H9 (cell line): ENCODE measurements around the gene TMC1. TPM values are rescaled to one million over a fixed set of nuclear protein-coding genes. Genes with fewer than 3 reads are reported as not detected.

ENCODE experiments used
- DNase-seq: peaks from one replicate; pipeline ENCODE4 v3.0.0-alpha.2; 2017
- H2AFZ ChIP-seq: one replicate; pipeline ENCODE4 v1.6.1; 2013; ENCODE audit warnings: mild to moderate bottlenecking, low read length, control low read depth, moderate library complexity
- H2AK5ac ChIP-seq: 2 replicates; pipeline ENCODE4 v1.6.1; 2013; ENCODE audit warnings: low read length, control low read depth, mixed read lengths; ENCODE audit not compliant: insufficient read length
- H2BK120ac ChIP-seq: one replicate; pipeline ENCODE4 v1.6.1; 2013; ENCODE audit warnings: low read depth, mild to moderate bottlenecking, low read length, control low read depth, inconsistent platforms; ENCODE audit not compliant: poor library complexity, severe bottlenecking
- H2BK12ac ChIP-seq: 2 replicates; pipeline ENCODE4 v1.6.1; 2013; ENCODE audit warnings: low read length, control low read depth, mixed read lengths, low read depth; ENCODE audit not compliant: insufficient read length
- H2BK15ac ChIP-seq: 2 replicates; pipeline ENCODE4 v1.6.1; 2013; ENCODE audit warnings: low read depth, low read length, control low read depth
- H2BK20ac ChIP-seq: one replicate; pipeline ENCODE4 v1.6.1; 2013; ENCODE audit warnings: low read depth, mild to moderate bottlenecking, low read length, control low read depth, inconsistent platforms; ENCODE audit not compliant: poor library complexity, severe bottlenecking
- H2BK5ac ChIP-seq: 2 replicates; pipeline ENCODE4 v1.6.1; 2013; ENCODE audit warnings: low read length, control low read depth, mixed read lengths; ENCODE audit not compliant: insufficient read length
- H3K14ac ChIP-seq: 2 replicates; pipeline ENCODE4 v1.6.1; 2013; ENCODE audit warnings: low read length, control low read depth; ENCODE audit not compliant: insufficient read depth
- H3K18ac ChIP-seq: 2 replicates; pipeline ENCODE4 v1.6.1; 2013; ENCODE audit warnings: low read depth, mild to moderate bottlenecking, mixed read lengths, low read length, control low read depth; ENCODE audit not compliant: insufficient read length
- H3K23ac ChIP-seq: 2 replicates; pipeline ENCODE4 v1.6.1; 2013; ENCODE audit warnings: low read length, control low read depth, mixed read lengths, low read depth; ENCODE audit not compliant: insufficient read length
- H3K23me2 ChIP-seq: 2 replicates; pipeline ENCODE4 v1.6.1; 2013; ENCODE audit warnings: low read depth, mild to moderate bottlenecking, mixed read lengths, low read length, control low read depth; ENCODE audit not compliant: insufficient read length, poor library complexity, severe bottlenecking
- H3K27ac ChIP-seq: 2 replicates; pipeline ENCODE4 v1.5.1; 2013; ENCODE audit warnings: low read length, control low read depth, mixed read lengths, low read depth; ENCODE audit not compliant: insufficient read length
- H3K27me3 ChIP-seq: 2 replicates; pipeline ENCODE4 v1.6.1; 2013; ENCODE audit warnings: low read length, control low read depth, inconsistent platforms; ENCODE audit not compliant: insufficient read depth
- H3K4ac ChIP-seq: 2 replicates; pipeline ENCODE4 v1.6.1; 2013; ENCODE audit warnings: low read depth, mild to moderate bottlenecking, control low read depth, inconsistent platforms, low read length, moderate library complexity
- H3K4me1 ChIP-seq: 2 replicates; pipeline ENCODE4 v1.6.1; 2013; ENCODE audit warnings: low read length, control low read depth, inconsistent platforms; ENCODE audit not compliant: insufficient read depth
- H3K4me2 ChIP-seq: 2 replicates; pipeline ENCODE4 v1.6.1; 2013; ENCODE audit warnings: low read length, control low read depth, mixed read lengths; ENCODE audit not compliant: insufficient read length, insufficient read depth
- H3K56ac ChIP-seq: 2 replicates; pipeline ENCODE4 v1.6.1; 2013; ENCODE audit warnings: low read depth, mild to moderate bottlenecking, mixed read lengths, low read length, control low read depth; ENCODE audit not compliant: insufficient read length
- H3K79me1 ChIP-seq: 2 replicates; pipeline ENCODE4 v1.6.1; 2013; ENCODE audit warnings: low read depth, mild to moderate bottlenecking, moderate library complexity, low read length, control low read depth, inconsistent platforms; ENCODE audit not compliant: insufficient read depth, poor library complexity, severe bottlenecking
- H3K79me2 ChIP-seq: 2 replicates; pipeline ENCODE4 v1.6.1; 2013; ENCODE audit warnings: low read length, control low read depth, inconsistent platforms; ENCODE audit not compliant: insufficient read depth
- H3K9ac ChIP-seq: 2 replicates; pipeline ENCODE4 v1.6.1; 2013; ENCODE audit warnings: low read length, control low read depth, mixed read lengths; ENCODE audit not compliant: insufficient read length; ENCODE audit errors: extremely low read depth
- H3K9me3 ChIP-seq: one replicate; pipeline ENCODE4 v1.6.1; 2013; ENCODE audit warnings: low read depth, low read length, inconsistent platforms; ENCODE audit not compliant: control insufficient read depth
- H3T11ph ChIP-seq: one replicate; pipeline ENCODE4 v1.6.1; 2013; ENCODE audit warnings: mild to moderate bottlenecking, low read length, control low read depth, inconsistent platforms
- H4K20me1 ChIP-seq: one replicate; pipeline ENCODE4 v1.6.1; 2013; ENCODE audit not compliant: control insufficient read depth, insufficient read length, insufficient read depth
- H4K5ac ChIP-seq: 2 replicates; pipeline ENCODE4 v1.6.1; 2013; ENCODE audit warnings: low read depth, mild to moderate bottlenecking, mixed read lengths, low read length, control low read depth; ENCODE audit not compliant: insufficient read length
- H4K8ac ChIP-seq: replicated peaks from 2 replicates; pipeline ENCODE4 v1.6.1; 2013; ENCODE audit warnings: low read length, control low read depth, mixed read lengths, low read depth; ENCODE audit not compliant: insufficient read length
- H4K91ac ChIP-seq: 2 replicates; pipeline ENCODE4 v1.6.1; 2013; ENCODE audit warnings: low read depth, mild to moderate bottlenecking, moderate library complexity, mixed read lengths, low read length, control low read depth; ENCODE audit not compliant: insufficient read length
- H3K27ac Mint-ChIP-seq, 3 experiments: 2 replicates in 2 of 3; 3 replicates in 1 of 3; pipeline ENCODE4 v1.8.0; 2020 to 2021; ENCODE audit warnings: mixed read lengths in 3 of 3, mild to moderate bottlenecking in 1 of 3, moderate library complexity in 1 of 3
- H3K27me3 Mint-ChIP-seq: 2 replicates; pipeline ENCODE4 v1.8.0; 2021; ENCODE audit warnings: low read depth, mild to moderate bottlenecking, moderate library complexity, mixed read lengths
- H3K36me3 Mint-ChIP-seq, 3 experiments: 2 replicates in 2 of 3; 3 replicates in 1 of 3; pipeline ENCODE4 v1.8.0; 2020 to 2021; ENCODE audit warnings: low read depth in 3 of 3, mixed read lengths in 3 of 3; ENCODE audit not compliant: insufficient read depth in 1 of 3
- H3K4me1 Mint-ChIP-seq, 2 experiments: 2 replicates each; pipeline ENCODE4 v1.8.0; 2020; ENCODE audit warnings: mixed read lengths in 2 of 2
- H3K4me3 Mint-ChIP-seq, 2 experiments: 2 replicates in 1 of 2; 3 replicates in 1 of 2; pipeline ENCODE4 v1.8.0; 2020 to 2021; ENCODE audit warnings: mild to moderate bottlenecking in 2 of 2, mixed read lengths in 2 of 2, moderate library complexity in 1 of 2
- H3K9me3 Mint-ChIP-seq, 2 experiments: 2 replicates in 1 of 2; 3 replicates in 1 of 2; pipeline ENCODE4 v1.8.0; 2020; ENCODE audit warnings: mild to moderate bottlenecking in 2 of 2, mixed read lengths in 2 of 2, moderate library complexity in 1 of 2
- CTCF ChIP-seq: fragments of 200-600 bp; sonication (generic); conservative IDR thresholded peaks from 3 replicates; pipeline ENCODE4 v1.8.0; 2021; ENCODE audit warnings: antibody characterized with exemption, mild to moderate bottlenecking
- WGBS: extraction: QIAGEN DNeasy Blood & Tissue Kit; methylation state at CpG from one replicate; pipeline ENCODE4 v1.1.7; 2013; ENCODE audit warnings: missing lambda C conversion rate, low lambda C conversion rate, mixed read lengths; ENCODE audit not compliant: insufficient read length; ENCODE audit errors: extremely low coverage; 5-methylcytosine and 5-hydroxymethylcytosine counted together
- total RNA-seq: library from RNA; stranded (reverse); gene quantifications from 2 replicates; pipeline ENCODE4 v1.2.1, GENCODE V29; 2021

The TMC1 gene
- total RNA-seq, 1 experiment from 2014 or later, result 2.4 TPM

GRCh38 chr9:72622186-72622585 lies 100.8 kb downstream of the TMC1 start:
- no peak overlapping the region for H3K4me2 ChIP-seq
- peaks cover 0 to 5% (median 4%) of the 10 kb centered on the region in 3 experiments; a peak in 4 of 7 replicates for H3K36me3 Mint-ChIP-seq
- no peaks in the 10 kb centered on the region for H3K23me2 ChIP-seq
- no peaks in the 10 kb centered on the region for H3K79me1 ChIP-seq
- no peaks in the 10 kb centered on the region for H3K79me2 ChIP-seq
- H3K4me1 ChIP-seq, result no peaks in the 10 kb centered on the region
- no peak overlapping the region; a peak in 1 of 7 replicates for H3K27ac Mint-ChIP-seq
- WGBS, result no CpG with 5 or more reads among the region's 2 CpGs
- no peak overlapping the region for H3K27ac ChIP-seq
- no peak overlapping the region for H2BK5ac ChIP-seq
- H3K56ac ChIP-seq, result no peak overlapping the region
- H4K91ac ChIP-seq, result no peak overlapping the region
- no peak overlapping the region for H3K18ac ChIP-seq
- no peak overlapping the region for H3T11ph ChIP-seq
- H3K9me3 Mint-ChIP-seq, result peaks cover 3% of the 10 kb centered on the region in 2 experiments; a peak in 3 of 5 replicates
- H4K20me1 ChIP-seq, result no peaks in the 10 kb centered on the region
- H3K9ac ChIP-seq, result no peak overlapping the region
- no peak for DNase-seq
- no peak overlapping the region for H4K5ac ChIP-seq
- H2AFZ ChIP-seq, result no peak overlapping the region
- H2BK12ac ChIP-seq, result no peak overlapping the region
- H3K27me3 ChIP-seq, result no peaks in the 10 kb centered on the region
- H4K8ac ChIP-seq, result no peak overlapping the region
- no peak overlapping the region for H3K23ac ChIP-seq
- no peaks in the 10 kb centered on the region for H3K9me3 ChIP-seq
- peaks cover 5 to 8% of the 10 kb centered on the region in 2 experiments for H3K4me1 Mint-ChIP-seq
- no peak overlapping the region for H3K4ac ChIP-seq
- H3K14ac ChIP-seq, result no peak overlapping the region; the same call in 1 of the 2 replicates
- no peak overlapping the region for H2BK120ac ChIP-seq
- no peaks in the 10 kb centered on the region for H3K27me3 Mint-ChIP-seq
- no peak overlapping the region for H2BK15ac ChIP-seq
- no peak for TF ChIP-seq CTCF
- H3K4me3 Mint-ChIP-seq, result no peak overlapping the region
- no peak overlapping the region for H2AK5ac ChIP-seq
- H2BK20ac ChIP-seq, result no peak overlapping the region
